Hepatocyte (in vitro differentiated cells): ENCODE results near the gene DAB1. TPM values are rescaled to one million over a fixed set of nuclear protein-coding genes. Genes with fewer than 3 reads are reported as not detected.

Experiments used
- DNase-seq: peaks from one replicate; pipeline ENCODE4 v3.0.0-alpha.2; 2016; ENCODE audit warnings: low spot score
- H2AFZ ChIP-seq: fragments of 200-600 bp; sonication (generic); 2 replicates; pipeline ENCODE4 v1.6.0; 2016; ENCODE audit warnings: antibody characterized with exemption, mild to moderate bottlenecking
- H3K27ac ChIP-seq: fragments of 200-600 bp; sonication (generic); 2 replicates; pipeline ENCODE4 v1.5.1; 2016; ENCODE audit warnings: mild to moderate bottlenecking
- H3K27me3 ChIP-seq: fragments of 200-600 bp; sonication (generic); 2 replicates; pipeline ENCODE4 v1.6.1; 2016
- H3K36me3 ChIP-seq: fragments of 200-600 bp; sonication (generic); replicated peaks from 2 replicates; pipeline ENCODE4 v1.5.1; 2016; ENCODE audit warnings: low read depth; ENCODE audit not compliant: insufficient read depth
- H3K4me1 ChIP-seq: fragments of 200-600 bp; sonication (generic); 2 replicates; pipeline ENCODE4 v1.5.1; 2016; ENCODE audit warnings: mild to moderate bottlenecking, moderate library complexity; ENCODE audit not compliant: insufficient read depth
- H3K4me2 ChIP-seq: fragments of 200-600 bp; sonication (generic); 2 replicates; pipeline ENCODE4 v1.6.0; 2016
- H3K4me3 ChIP-seq: fragments of 200-600 bp; sonication (generic); 2 replicates; pipeline ENCODE4 v1.5.1; 2016; ENCODE audit warnings: mild to moderate bottlenecking
- H3K79me2 ChIP-seq: fragments of 200-600 bp; sonication (generic); 2 replicates; pipeline ENCODE4 v1.6.0; 2017; ENCODE audit warnings: mild to moderate bottlenecking
- H3K9me2 ChIP-seq: fragments of 200-600 bp; sonication (generic); replicated peaks from 2 replicates; pipeline ENCODE4 v1.6.0; 2017; ENCODE audit warnings: mild to moderate bottlenecking; ENCODE audit not compliant: insufficient read depth
- H3K9me3 ChIP-seq: fragments of 200-600 bp; sonication (generic); 2 replicates; pipeline ENCODE4 v1.5.1; 2016; ENCODE audit warnings: low read depth, mild to moderate bottlenecking
- H4K20me1 ChIP-seq: fragments of 200-600 bp; sonication (generic); 2 replicates; pipeline ENCODE4 v1.6.0; 2016; ENCODE audit warnings: mild to moderate bottlenecking; ENCODE audit not compliant: insufficient read depth, poor library complexity, severe bottlenecking
- EZH2 ChIP-seq: fragments of 200-600 bp; sonication (generic); IDR thresholded peaks from 2 replicates; pipeline ENCODE4 v1.6.1; 2016; ENCODE audit warnings: antibody characterized with exemption, mild to moderate bottlenecking, borderline replicate concordance
- EZH2phosphoT487 ChIP-seq: fragments of 200-600 bp; sonication (generic); IDR thresholded peaks from one replicate; pipeline ENCODE4 v1.6.1; 2018; ENCODE audit warnings: antibody characterized with exemption, mild to moderate bottlenecking, low read depth, moderate library complexity; ENCODE audit not compliant: unreplicated experiment, severe bottlenecking
- WGBS: methylation state at CpG from one replicate; pipeline ENCODE4 v1.1.6; 2016; ENCODE audit warnings: low lambda C conversion rate; ENCODE audit errors: missing lambda C conversion rate; 5-methylcytosine and 5-hydroxymethylcytosine counted together
- polyA plus RNA-seq: library from polyadenylated mRNA; unstranded; fragments of >200 nt; fragmentation: Nextera tagmentation; extraction: Ambion mirVana; gene quantifications from 2 replicates; pipeline ENCODE4 v1.2.1, GENCODE V29; 2016
- total RNA-seq: library from RNA; depleted of rRNA; stranded (reverse); fragments of >200 nt; gene quantifications from 2 replicates; pipeline ENCODE4 v1.2.3, GENCODE V29; 2014
- TF ChIP-seq, protein P1 (sequence below): fragments of 200-600 bp; sonication (generic); IDR thresholded peaks from 2 replicates; pipeline ENCODE4 v1.5.1; 2016; ENCODE audit warnings: antibody characterized with exemption, mild to moderate bottlenecking; ENCODE audit not compliant: poor library complexity

The DAB1 gene
- total and polyA plus RNA-seq, 2 experiments from 2014 or later: 19.5 to 37.6 TPM

DNA sequence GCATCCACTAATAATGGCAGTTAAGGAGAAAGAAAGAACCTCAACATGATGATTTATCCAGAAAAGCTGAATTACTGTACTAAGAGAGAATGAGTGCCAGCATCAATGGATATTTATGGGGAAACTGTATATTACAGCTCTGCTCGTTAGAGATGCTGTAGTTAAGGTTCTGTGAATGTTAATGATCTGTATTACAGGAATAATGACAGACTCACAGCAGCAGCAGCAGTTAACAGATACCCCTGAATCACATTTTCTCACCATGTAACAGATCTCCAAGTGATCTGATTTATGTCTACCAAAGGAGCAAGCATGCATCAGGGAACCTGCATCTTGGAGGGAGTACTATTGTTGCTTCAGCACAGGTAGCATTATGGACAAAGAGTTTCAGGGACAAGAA, 377.4 kb downstream of the DAB1 start:
- no peaks in the 10 kb centered on the region for H3K9me2 ChIP-seq

DNA sequence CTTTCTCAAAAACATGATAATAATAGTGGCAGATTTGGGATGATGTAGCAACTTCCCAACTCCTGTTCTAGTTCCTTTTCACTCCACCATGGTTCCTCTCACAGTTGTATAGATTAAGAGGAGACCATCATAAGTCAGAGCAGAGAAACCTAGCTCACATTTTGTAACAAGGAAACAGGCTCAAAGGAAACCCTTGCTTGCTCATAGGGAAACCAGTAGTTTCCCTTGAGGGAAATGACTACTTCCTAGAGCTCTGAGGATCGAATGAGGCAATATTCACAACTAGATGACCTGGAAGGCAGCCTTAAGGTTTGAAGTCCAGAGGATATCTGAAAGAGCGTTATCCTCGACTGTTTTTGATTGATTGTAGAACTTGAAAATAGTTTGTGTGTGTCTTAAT, 382.0 kb downstream of the DAB1 start:
- H3K4me3 ChIP-seq: no peak overlapping the region
- DNase-seq: no peak
- 91% methylated on average over 3 of the region's 3 CpGs for WGBS

More for the DNA sequence above, 377.4 kb downstream of the DAB1 start:
- Histone ChIP-seq H3K27ac (no peak overlapping the region), H3K4me2 (no peak overlapping the region), H3K27me3 (peaks cover 8% of the 10 kb centered on the region), H3K79me2 (no peaks in the 10 kb centered on the region), H3K4me3 (no peak overlapping the region), H3K9me3 (no peaks in the 10 kb centered on the region), H4K20me1 (no peaks in the 10 kb centered on the region), H3K36me3 (no peaks in the 10 kb centered on the region), H2AFZ (no peak overlapping the region), H3K4me1 (no peaks in the 10 kb centered on the region)
- 54% methylated on average over 1 of the region's 1 CpG for WGBS
- DNase-seq: no peak
- TF ChIP-seq EZH2 (no peak), EZH2phosphoT487 (no peak)
- TF ChIP-seq, protein P1, sequence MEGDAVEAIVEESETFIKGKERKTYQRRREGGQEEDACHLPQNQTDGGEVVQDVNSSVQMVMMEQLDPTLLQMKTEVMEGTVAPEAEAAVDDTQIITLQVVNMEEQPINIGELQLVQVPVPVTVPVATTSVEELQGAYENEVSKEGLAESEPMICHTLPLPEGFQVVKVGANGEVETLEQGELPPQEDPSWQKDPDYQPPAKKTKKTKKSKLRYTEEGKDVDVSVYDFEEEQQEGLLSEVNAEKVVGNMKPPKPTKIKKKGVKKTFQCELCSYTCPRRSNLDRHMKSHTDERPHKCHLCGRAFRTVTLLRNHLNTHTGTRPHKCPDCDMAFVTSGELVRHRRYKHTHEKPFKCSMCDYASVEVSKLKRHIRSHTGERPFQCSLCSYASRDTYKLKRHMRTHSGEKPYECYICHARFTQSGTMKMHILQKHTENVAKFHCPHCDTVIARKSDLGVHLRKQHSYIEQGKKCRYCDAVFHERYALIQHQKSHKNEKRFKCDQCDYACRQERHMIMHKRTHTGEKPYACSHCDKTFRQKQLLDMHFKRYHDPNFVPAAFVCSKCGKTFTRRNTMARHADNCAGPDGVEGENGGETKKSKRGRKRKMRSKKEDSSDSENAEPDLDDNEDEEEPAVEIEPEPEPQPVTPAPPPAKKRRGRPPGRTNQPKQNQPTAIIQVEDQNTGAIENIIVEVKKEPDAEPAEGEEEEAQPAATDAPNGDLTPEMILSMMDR: no peak

DNA sequence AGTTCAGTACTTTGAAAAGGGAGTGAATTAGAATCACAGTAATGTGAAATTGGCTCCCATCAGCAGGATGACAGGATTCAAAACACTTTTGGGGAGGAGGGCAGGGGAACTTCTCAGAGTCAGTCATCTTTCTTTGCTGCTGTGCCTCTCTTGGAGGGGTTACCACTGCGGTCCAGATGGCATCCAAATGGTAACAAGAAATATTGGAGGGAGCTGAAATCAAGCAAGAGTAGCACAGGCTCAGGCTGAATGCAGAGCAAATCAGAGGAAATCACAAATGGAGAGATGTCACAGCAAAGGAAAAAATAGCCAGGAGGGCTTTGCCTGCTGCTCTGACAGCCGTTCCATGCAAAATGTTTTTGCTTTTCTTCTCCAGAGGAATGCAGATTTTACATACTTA, 383.0 kb downstream of the DAB1 start:
- H3K27me3 ChIP-seq: no peaks in the 10 kb centered on the region
- no peak overlapping the region for H2AFZ ChIP-seq
- WGBS: 80% methylated on average over 2 of the region's 2 CpGs
- H3K9me2 ChIP-seq: no peaks in the 10 kb centered on the region
- no peaks in the 10 kb centered on the region for H3K36me3 ChIP-seq
- H3K4me3 ChIP-seq: no peak overlapping the region
- no peaks in the 10 kb centered on the region for H3K79me2 ChIP-seq
- H3K4me1 ChIP-seq: no peaks in the 10 kb centered on the region
- no peak for DNase-seq
- no peak for TF ChIP-seq EZH2phosphoT487
- TF ChIP-seq, protein P1: no peak
- TF ChIP-seq EZH2: no peak
- no peak overlapping the region for H3K27ac ChIP-seq
- no peaks in the 10 kb centered on the region for H4K20me1 ChIP-seq
- no peaks in the 10 kb centered on the region for H3K9me3 ChIP-seq
- no peak overlapping the region for H3K4me2 ChIP-seq

More for the DNA sequence above, 382.0 kb downstream of the DAB1 start:
- H3K9me2 ChIP-seq: no peaks in the 10 kb centered on the region
- no peaks in the 10 kb centered on the region for H3K9me3 ChIP-seq
- H4K20me1 ChIP-seq: no peaks in the 10 kb centered on the region
- H3K4me2 ChIP-seq: no peak overlapping the region
- H3K36me3 ChIP-seq: no peaks in the 10 kb centered on the region
- TF ChIP-seq, protein P1: no peak
- TF ChIP-seq EZH2phosphoT487 (no peak), EZH2 (no peak)
- H2AFZ ChIP-seq: no peak overlapping the region
- H3K4me1 ChIP-seq: no peaks in the 10 kb centered on the region
- H3K27me3 ChIP-seq: peaks cover 5% of the 10 kb centered on the region
- H3K79me2 ChIP-seq: no peaks in the 10 kb centered on the region
- H3K27ac ChIP-seq: no peak overlapping the region
